WERI-Rb-1 (cell line): ENCODE measurements around the gene ASIC2.

Experiments used
- DNase-seq: peaks from one replicate; pipeline ENCODE4 v3.0.0-alpha.2; 2020
- H3K27ac ChIP-seq: fragments of 250-450 bp; sonication (Bioruptor Pico); 2 replicates; pipeline ENCODE4 v1.5.1; 2020; ENCODE audit warnings: mild to moderate bottlenecking, moderate library complexity
- H3K27me3 ChIP-seq: fragments of 250-450 bp; sonication (Bioruptor Pico); 2 replicates; pipeline ENCODE4 v1.5.1; 2021; ENCODE audit warnings: mild to moderate bottlenecking, low read depth, moderate library complexity; ENCODE audit not compliant: insufficient read depth, severe bottlenecking
- H3K36me3 ChIP-seq: fragments of 250-450 bp; sonication (Bioruptor Pico); 2 replicates; pipeline ENCODE4 v1.5.1; 2020; ENCODE audit warnings: mild to moderate bottlenecking, moderate library complexity
- H3K4me3 ChIP-seq: 2 replicates; pipeline ENCODE4 v1.5.1; 2011; ENCODE audit warnings: low read depth, mild to moderate bottlenecking, control low read depth, low read length
- H3K9me3 ChIP-seq: fragments of 250-450 bp; sonication (Bioruptor Pico); 2 replicates; pipeline ENCODE4 v1.5.1; 2021; ENCODE audit warnings: mild to moderate bottlenecking, moderate library complexity; ENCODE audit not compliant: severe bottlenecking
- TF ChIP-seq, protein P1 (sequence below): IDR thresholded peaks from 2 replicates; pipeline ENCODE4 v1.5.1; 2011; ENCODE audit warnings: low read depth, mild to moderate bottlenecking, control low read depth, inconsistent platforms, low read length

Gene ASIC2

DNA sequence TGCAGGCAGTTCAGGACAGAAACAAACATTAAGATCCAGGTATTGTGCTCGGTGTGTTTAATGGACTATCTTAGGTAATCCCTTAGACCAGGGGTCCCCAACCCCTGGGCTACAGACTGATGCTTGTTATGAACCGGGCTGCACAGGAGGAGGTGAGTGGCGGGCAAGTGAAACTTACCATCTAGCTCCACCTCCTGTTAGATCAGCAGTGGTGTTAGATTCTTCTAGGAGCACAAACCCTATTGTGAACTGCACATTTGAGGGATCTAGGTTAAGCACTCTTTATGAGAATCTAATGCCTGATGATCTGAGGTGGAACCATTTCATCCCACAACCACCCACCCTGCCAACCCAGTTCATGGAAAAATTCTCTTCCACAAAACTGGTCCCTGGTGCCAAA lies 37.8 kb upstream of the ASIC2 start:
- H3K9me3 ChIP-seq: peaks cover 5% of the 10 kb centered on the region
- TF ChIP-seq, protein P1, sequence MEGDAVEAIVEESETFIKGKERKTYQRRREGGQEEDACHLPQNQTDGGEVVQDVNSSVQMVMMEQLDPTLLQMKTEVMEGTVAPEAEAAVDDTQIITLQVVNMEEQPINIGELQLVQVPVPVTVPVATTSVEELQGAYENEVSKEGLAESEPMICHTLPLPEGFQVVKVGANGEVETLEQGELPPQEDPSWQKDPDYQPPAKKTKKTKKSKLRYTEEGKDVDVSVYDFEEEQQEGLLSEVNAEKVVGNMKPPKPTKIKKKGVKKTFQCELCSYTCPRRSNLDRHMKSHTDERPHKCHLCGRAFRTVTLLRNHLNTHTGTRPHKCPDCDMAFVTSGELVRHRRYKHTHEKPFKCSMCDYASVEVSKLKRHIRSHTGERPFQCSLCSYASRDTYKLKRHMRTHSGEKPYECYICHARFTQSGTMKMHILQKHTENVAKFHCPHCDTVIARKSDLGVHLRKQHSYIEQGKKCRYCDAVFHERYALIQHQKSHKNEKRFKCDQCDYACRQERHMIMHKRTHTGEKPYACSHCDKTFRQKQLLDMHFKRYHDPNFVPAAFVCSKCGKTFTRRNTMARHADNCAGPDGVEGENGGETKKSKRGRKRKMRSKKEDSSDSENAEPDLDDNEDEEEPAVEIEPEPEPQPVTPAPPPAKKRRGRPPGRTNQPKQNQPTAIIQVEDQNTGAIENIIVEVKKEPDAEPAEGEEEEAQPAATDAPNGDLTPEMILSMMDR: no peak
- DNase-seq: no peak
- H3K27me3 ChIP-seq: no peaks in the 10 kb centered on the region
- no peak overlapping the region for H3K27ac ChIP-seq
- no peaks in the 10 kb centered on the region for H3K36me3 ChIP-seq
- H3K4me3 ChIP-seq: no peak overlapping the region

DNA sequence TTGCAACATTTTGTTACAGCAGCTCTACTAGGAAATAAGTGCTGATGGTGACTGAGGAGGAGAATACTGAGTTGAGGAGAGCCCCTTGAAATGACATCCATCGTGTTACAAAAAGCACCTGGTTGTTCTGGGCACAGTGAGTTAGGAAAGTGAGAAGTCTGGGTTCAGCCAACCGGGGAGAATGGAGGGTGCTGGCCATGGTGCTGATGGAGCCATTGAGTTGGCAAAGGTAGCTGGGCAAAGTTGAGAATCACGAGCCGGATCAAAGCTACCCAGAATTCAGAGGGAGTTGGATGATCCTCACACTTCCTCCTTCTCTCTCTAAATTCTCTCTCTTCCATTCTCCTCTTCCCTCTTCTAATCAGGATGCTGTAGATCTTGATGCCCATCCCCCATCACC lies 35.0 kb upstream of the ASIC2 start:
- H3K9me3 ChIP-seq: peaks cover 5% of the 10 kb centered on the region
- no peak for DNase-seq
- TF ChIP-seq, protein P1: no peak
- no peaks in the 10 kb centered on the region for H3K27me3 ChIP-seq
- H3K4me3 ChIP-seq: no peak overlapping the region
- H3K36me3 ChIP-seq: no peaks in the 10 kb centered on the region
- no peak overlapping the region for H3K27ac ChIP-seq

DNA sequence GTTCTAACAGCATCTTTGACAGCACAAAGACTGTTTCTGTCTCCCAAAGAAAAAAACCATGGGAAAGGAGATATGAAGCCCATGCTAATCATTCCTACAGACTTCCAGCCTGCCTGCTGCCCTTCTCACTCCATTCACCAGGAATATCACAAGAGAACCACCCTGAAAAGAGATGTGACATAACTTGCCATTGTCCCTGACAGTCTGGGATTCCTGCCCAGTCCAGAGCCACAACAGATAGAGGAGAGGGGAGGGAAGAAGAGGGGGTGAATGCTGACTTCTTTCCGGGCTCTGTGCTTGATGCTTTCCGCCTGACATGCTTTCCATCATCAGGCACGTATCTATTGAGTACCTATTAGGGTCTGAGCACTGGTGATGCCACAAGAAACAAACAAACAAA lies 31.6 kb upstream of the ASIC2 start:
- H3K27me3 ChIP-seq: no peaks in the 10 kb centered on the region
- H3K4me3 ChIP-seq: no peak overlapping the region
- no peak for DNase-seq
- H3K36me3 ChIP-seq: no peaks in the 10 kb centered on the region
- H3K27ac ChIP-seq: no peak overlapping the region
- no peaks in the 10 kb centered on the region for H3K9me3 ChIP-seq
- TF ChIP-seq, protein P1: no peak

DNA sequence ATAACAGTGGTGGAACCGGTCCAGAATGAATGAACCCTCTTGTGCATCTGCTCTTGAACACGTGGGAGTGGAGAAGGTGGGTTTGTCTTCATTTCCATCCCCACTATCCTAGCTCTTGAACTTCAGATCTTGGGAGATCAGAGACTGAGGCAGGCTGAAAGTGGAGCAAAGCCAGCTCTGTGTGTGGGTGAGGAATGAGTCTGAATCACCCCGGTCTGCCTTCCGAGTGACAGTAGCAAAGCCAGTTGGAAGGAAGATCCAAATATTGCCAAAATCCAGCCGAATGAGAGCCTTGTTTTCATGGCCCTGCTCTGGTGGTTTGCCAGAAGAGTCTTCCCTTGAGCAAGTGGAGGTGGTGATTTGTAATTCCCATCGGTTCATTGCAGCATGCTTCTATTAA lies 29.0 kb upstream of the ASIC2 start:
- DNase-seq: no peak
- no peak overlapping the region for H3K4me3 ChIP-seq
- no peaks in the 10 kb centered on the region for H3K27me3 ChIP-seq
- H3K36me3 ChIP-seq: no peaks in the 10 kb centered on the region
- no peak overlapping the region for H3K27ac ChIP-seq
- TF ChIP-seq, protein P1: no peak
- no peaks in the 10 kb centered on the region for H3K9me3 ChIP-seq

DNA sequence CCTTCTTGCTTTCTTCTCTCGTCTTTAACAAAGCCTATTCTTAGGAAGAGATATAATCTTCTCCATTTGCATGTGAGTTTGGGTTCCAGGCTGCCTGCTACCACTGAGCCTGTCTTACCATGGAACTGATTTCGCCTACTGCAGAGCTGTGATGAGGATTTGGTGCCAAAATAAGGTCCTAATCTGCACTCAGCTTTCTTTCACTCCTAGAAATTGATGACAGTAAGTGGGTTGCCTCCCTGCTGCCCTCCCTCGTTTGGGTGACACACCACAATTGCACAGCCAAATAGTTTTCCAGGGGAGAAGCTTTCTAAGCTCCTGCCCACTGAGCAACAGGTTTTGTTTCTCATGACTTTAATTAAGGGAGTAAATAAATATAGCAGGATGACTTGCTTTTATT lies 25.1 kb upstream of the ASIC2 start:
- DNase-seq: peak; percentile 10
- H3K27me3 ChIP-seq: no peaks in the 10 kb centered on the region
- H3K4me3 ChIP-seq: no peak overlapping the region

DNA sequence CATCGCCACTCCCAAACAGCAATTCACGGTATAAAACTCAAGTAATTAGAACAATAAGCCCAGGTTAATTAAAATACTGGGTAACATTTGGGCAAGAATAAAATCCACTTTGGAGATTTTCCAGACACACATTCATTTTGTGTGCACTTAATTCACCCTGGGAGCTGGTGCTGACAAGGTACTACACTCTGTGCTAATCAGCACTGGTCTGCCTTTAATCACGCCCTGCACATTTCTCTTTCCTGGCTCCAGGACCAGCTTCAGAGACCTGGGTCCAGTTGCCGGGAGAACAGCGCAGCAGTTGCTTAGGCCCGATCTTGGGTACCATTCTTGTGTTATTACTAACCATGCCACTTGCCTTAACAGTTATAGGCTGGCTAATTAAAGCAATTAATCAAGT lies 23.7 kb upstream of the ASIC2 start:
- no peaks in the 10 kb centered on the region for H3K36me3 ChIP-seq
- no peaks in the 10 kb centered on the region for H3K9me3 ChIP-seq
- H3K27me3 ChIP-seq: no peaks in the 10 kb centered on the region
- no peak overlapping the region for H3K4me3 ChIP-seq
- no peak overlapping the region for H3K27ac ChIP-seq
- no peak for DNase-seq
- TF ChIP-seq, protein P1: no peak

More for the DNA sequence above, 25.1 kb upstream of the ASIC2 start:
- no peaks in the 10 kb centered on the region for H3K36me3 ChIP-seq
- no peak overlapping the region for H3K27ac ChIP-seq
- TF ChIP-seq, protein P1: no peak
- H3K9me3 ChIP-seq: no peaks in the 10 kb centered on the region
